Measurements from ENCODE around the gene SLC35F5.
"Not testable (repeated sequence)": the region's sequence is repeated elsewhere in the genome, so short reads cannot be mapped to it uniquely, and the experiment has no call there.

The SLC35F5 gene

DNA sequence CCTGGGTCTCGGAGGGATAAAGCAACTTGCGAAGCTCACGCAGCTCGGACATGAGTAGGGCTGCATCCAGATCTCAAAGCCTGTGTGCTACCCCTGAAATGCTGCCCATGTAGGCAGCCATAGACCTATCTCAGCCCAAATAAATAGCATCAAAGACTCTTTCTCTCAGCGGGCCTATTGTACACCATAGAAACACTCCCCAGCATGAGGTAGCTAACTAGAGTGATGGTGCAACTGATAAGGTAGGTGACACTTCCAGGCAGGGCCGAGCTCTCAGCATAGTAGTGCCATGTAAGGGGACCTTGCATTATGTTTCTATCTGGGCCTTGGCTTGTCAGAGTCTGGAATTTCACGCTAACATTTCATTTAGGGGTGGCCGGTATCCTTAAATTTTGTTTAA, 77.0 kb downstream of the SLC35F5 start:
- DNase-seq (ENCODE audit: insufficient read length, low spot score): no peak
- no peak for FAIRE-seq
- TF ChIP-seq PAX5 (IDR thresholded peaks at IDR 0.05; ENCODE audit: insufficient read depth, low read length, severe bottlenecking) (no peak), TAF1 (IDR thresholded peaks at IDR 0.05; ENCODE audit: low read depth, low read length) (no peak), POLR2A (IDR thresholded peaks at IDR 0.05; ENCODE audit: low read depth, low read length) (no peak), SPI1 (IDR thresholded peaks at IDR 0.05; ENCODE audit: low read depth, low read length) (no peak), POU2F2 (IDR thresholded peaks at IDR 0.05; ENCODE audit: low read depth, low read length) (no peak), POLR2AphosphoS5 (IDR thresholded peaks at IDR 0.05; ENCODE audit: low read depth, low read length) (no peak)

DNA sequence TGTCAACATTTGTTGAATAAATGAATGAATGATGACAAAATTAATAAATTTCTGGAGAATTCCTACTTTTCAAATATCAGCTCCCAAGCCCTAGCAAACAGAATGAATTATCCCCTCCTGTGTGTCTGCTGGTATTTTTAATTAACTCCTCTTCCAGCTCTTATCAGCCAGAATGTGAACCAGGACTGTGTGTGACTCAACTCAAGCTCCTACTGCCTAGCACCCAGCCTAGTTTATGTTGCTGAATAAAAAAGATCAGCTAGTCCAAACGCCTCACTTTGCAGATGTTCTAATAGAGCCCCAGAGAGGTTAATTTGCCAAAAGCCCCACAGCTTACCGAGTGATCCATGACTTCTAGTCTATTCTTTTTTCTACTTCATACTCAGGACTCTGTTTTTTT, 79.1 kb downstream of the SLC35F5 start:
- no peak for DNase-seq (ENCODE audit: insufficient read length, low spot score)
- FAIRE-seq: no peak
- no peak for TF ChIP-seq POU2F2 (IDR thresholded peaks at IDR 0.05; ENCODE audit: low read depth, low read length)
- TF ChIP-seq POLR2A (IDR thresholded peaks at IDR 0.05; ENCODE audit: low read depth, low read length): no peak
- no peak for TF ChIP-seq SPI1 (IDR thresholded peaks at IDR 0.05; ENCODE audit: low read depth, low read length)
- no peak for TF ChIP-seq TAF1 (IDR thresholded peaks at IDR 0.05; ENCODE audit: low read depth, low read length)
- TF ChIP-seq PAX5 (IDR thresholded peaks at IDR 0.05; ENCODE audit: insufficient read depth, low read length, severe bottlenecking): no peak
- TF ChIP-seq POLR2AphosphoS5 (IDR thresholded peaks at IDR 0.05; ENCODE audit: low read depth, low read length): no peak

DNA sequence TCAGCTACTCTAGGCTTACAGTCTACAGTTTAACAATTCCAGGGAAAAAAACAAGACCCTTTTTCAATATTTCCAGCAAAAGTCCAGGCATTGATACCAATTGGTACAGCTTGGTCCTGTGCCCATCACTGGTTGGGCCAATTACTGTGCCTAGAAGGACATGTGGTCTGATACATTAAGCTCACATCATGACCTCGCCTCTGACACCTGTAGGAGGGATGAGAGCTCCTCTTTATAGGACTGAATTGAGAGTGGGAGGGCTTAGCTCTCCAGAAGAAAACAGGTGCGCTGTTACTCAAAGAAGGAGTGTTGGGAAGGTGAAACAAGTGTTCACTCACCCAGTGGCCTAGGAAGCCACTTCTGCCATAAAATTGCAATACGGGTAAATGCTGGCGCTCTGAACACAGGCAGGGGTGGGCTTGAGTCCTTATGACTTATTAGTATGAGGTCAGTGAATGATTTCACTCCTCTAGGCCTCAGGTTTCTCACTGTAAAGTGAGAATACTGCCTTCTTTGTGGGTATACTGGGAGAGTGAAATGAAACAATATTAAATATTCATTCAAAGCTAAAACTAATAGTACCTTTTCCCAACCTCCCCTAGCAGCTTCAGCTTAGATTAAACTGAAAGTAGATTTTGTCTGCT, 79.7 kb downstream of the SLC35F5 start:
- no peak for DNase-seq (ENCODE audit: insufficient read length, low spot score)
- TF ChIP-seq POLR2A (IDR thresholded peaks at IDR 0.05; ENCODE audit: low read depth, low read length): no peak
- TF ChIP-seq PAX5 (IDR thresholded peaks at IDR 0.05; ENCODE audit: insufficient read depth, low read length, severe bottlenecking): no peak
- TF ChIP-seq POLR2AphosphoS5 (IDR thresholded peaks at IDR 0.05; ENCODE audit: low read depth, low read length): no peak
- TF ChIP-seq POU2F2 (IDR thresholded peaks at IDR 0.05; ENCODE audit: low read depth, low read length): no peak
- FAIRE-seq: no peak

DNA sequence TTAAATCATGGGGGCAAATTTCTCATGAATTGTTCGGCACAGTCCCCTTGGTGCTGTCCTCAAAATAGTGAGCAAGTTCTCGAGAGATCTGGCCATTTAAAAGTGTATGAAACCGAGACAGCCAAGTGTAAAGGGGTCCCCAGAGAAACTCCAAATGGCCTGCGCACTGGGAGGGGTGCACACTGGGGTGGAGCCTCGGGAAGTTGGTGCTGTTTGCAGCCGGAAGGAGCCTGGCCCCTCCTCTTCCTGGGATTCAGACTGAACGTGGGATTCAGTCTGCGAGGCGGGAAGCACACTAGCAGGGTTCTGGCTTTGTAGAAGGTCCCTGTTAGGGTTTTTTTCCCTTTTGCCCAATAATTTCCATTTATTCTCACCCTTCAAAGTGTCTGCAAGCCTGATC, 80.6 kb downstream of the SLC35F5 start:
- FAIRE-seq (no peak), DNase-seq (ENCODE audit: insufficient read length, low spot score) (no peak)
- no peak for TF ChIP-seq SPI1 (IDR thresholded peaks at IDR 0.05; ENCODE audit: low read depth, low read length)
- no peak for TF ChIP-seq TAF1 (IDR thresholded peaks at IDR 0.05; ENCODE audit: low read depth, low read length)
- TF ChIP-seq POLR2A (IDR thresholded peaks at IDR 0.05; ENCODE audit: low read depth, low read length): no peak
- TF ChIP-seq POLR2AphosphoS5 (IDR thresholded peaks at IDR 0.05; ENCODE audit: low read depth, low read length): no peak
- TF ChIP-seq POU2F2 (IDR thresholded peaks at IDR 0.05; ENCODE audit: low read depth, low read length): no peak
- no peak for TF ChIP-seq PAX5 (IDR thresholded peaks at IDR 0.05; ENCODE audit: insufficient read depth, low read length, severe bottlenecking)

DNA sequence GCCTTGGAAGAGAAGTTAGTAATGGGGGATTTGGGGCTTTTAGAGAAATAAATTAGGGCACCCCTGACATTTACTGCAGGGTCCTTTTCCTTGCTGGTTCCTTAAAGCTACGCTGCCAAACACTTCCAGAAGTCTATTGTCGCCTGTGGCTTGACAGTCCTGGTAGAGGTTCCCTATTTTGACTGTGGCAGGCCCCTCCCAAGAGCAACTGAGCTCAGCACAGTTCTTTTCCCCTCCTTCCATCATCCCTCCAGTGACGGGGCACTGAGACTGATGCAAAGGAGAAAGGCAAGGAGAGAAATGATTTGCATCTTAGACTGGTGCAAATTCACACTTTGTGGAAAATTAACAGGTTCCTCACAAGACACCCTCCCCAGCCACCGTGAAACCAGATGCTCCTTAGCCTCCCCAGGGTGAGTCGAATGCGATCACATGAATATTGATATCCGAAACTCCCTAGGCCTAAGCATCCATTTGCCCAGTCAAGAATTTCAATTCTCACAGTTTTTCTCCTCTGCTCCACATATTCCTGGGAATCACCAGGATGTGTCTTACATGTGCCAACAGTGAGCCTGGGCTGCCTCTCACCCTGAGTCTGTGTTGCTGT, 84.0 kb downstream of the SLC35F5 start:
- DNase-seq (ENCODE audit: insufficient read length, low spot score) (no peak), FAIRE-seq (no peak)
- TF ChIP-seq POU2F2 (IDR thresholded peaks at IDR 0.05; ENCODE audit: low read depth, low read length) (no peak), POLR2A (IDR thresholded peaks at IDR 0.05; ENCODE audit: low read depth, low read length) (no peak), POLR2AphosphoS5 (IDR thresholded peaks at IDR 0.05; ENCODE audit: low read depth, low read length) (no peak), PAX5 (IDR thresholded peaks at IDR 0.05; ENCODE audit: insufficient read depth, low read length, severe bottlenecking) (no peak), SPI1 (IDR thresholded peaks at IDR 0.05; ENCODE audit: low read depth, low read length) (no peak), TAF1 (IDR thresholded peaks at IDR 0.05; ENCODE audit: low read depth, low read length) (no peak)

DNA sequence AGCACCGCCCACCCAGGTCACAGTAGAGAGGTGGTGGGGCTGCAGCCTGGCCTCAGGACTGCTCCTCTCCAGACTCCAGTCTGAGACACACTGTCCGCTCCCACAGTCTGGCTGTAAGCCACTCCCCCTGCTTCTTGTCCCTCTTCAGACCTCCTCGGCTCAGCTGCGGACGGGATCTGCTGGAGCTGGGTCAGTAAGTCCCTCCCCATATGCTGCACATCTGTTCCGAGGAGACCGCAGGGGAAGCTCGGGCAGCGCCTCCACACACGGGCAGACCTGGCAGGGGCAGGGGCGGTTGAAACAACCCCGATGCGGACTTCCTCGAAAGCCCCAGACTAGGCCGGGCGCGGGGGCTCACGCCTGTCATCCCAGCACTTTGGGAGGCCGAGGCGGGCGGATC, 87.4 kb downstream of the SLC35F5 start:
- DNase-seq (ENCODE audit: insufficient read length, low spot score); FAIRE-seq: not testable (repeated sequence)

DNA sequence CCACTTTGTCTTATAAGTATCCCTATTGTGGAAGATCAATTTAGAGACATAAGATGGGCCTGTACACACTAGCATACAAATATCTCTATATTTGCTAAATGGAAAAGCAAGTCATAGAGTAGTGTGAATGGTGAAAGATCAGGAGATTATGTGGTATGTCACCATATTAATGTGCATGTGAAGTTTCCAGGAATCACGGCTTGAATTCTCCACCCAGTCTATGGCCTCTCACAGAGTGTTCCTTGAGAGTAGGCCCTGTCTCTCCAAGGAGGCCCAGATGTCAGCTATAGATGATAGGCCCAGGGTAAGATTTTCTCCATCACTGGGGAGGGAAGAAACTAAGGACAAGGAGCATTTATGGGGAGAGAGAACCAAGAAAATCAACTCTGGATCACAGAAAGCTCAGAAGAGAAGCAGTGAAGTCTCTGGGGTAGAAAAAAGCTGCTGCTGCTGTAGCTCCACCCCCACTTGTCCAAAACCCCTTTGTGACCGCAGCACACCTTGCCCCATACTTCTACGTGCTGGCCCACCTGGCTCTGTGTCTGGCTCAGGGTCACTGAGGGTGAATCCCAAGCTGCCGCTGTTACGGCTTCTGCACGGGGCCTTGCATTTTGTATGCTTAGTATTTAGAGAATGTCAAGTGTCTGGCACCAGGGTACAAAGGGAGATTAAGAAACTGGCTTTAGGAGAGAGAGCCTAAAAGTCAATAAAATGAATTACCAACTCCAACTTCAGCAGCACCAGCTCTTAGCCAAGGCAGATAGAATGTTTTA, 91.5 kb downstream of the SLC35F5 start:
- DNase-seq (ENCODE audit: insufficient read length, low spot score); FAIRE-seq: not testable (repeated sequence)

DNA sequence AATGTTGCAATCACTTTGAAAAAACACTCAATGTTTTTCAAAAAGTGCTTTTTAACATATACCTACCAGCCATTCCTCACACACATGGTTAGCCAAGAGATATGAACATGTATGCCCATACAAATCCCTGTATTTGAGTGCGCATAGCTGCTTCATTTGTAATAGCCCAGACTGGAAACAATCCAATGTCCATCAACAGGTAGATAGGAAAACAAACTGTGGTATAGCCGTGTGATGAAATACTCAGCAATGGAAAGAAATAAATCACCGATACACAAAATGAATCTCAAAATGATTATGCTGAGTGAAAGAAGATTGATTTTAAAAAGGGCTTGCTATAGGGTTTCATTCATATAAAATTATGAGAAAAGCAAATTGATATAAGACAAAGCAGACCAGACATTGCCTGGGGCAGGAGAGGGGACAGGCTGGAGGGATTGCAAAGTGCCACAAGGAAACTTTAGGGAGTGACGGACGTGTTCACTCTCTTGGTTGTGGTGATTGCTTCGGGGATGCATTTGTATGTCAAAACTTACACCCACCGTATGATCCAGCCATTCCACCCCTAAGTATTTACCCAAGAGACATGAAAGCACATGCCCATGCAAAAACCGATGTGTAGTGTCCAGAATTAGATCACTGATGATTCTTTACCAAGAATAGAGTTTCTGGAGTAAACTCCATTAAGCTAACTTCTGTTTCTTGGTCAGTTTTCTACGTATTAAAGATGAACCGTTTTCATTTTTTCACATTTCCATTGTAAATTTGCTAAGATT, 93.0 kb downstream of the SLC35F5 start:
- not testable (repeated sequence) for FAIRE-seq

More for the DNA sequence above, 93.0 kb downstream of the SLC35F5 start:
- not testable (repeated sequence) for DNase-seq (ENCODE audit: insufficient read length, low spot score)
